ENCODE data around the gene TEAD4. TPM values are rescaled to one million over a fixed set of nuclear protein-coding genes. Genes with fewer than 3 reads are reported as not detected.

The TEAD4 gene
- total RNA-seq, 1 experiment from 2014 or later: 43.2 TPM

GRCh38 chr12:3036901-3037600 lies 77.9 kb downstream of the TEAD4 start:
- H3K4me1 ChIP-seq (ENCODE audit: control insufficient read depth in 1 of 2, insufficient read depth in 2 of 2, low read length in 2 of 2): peaks cover 0 to 4% of the 10 kb centered on the region in 2 experiments; a peak in 1 of 4 replicates
- no peak overlapping the region for H3K9ac ChIP-seq (ENCODE audit: low read length)
- peaks cover 4 to 19% of the 10 kb centered on the region in 2 experiments; a peak in 2 of 4 replicates for H3K36me3 ChIP-seq (ENCODE audit: control insufficient read depth in 1 of 2, insufficient read depth in 2 of 2, low read length in 2 of 2)
- ATAC-seq (no peak), DNase-seq (ENCODE audit: low read depth, low spot score) (no peak)
- no TSS peak for BruUV-seq (replicated peaks)
- H3K4me2 ChIP-seq (ENCODE audit: low read length): no peak overlapping the region
- RAD21 ChIA-PET (ENCODE audit: low non-redundant PET in 1 of 2, low total read pairs in 2 of 2, uncharacterized antibody in 2 of 2, unreplicated experiment in 2 of 2): no interaction called here
- H3K4me3 ChIP-seq (replicated peaks in 1 of 2; ENCODE audit: low read depth in 1 of 2, low read length in 2 of 2): no peak overlapping the region
- H3K9me2 ChIP-seq (ENCODE audit: insufficient read depth): no peaks in the 10 kb centered on the region
- intact Hi-C loops (cut with micrococcal nuclease): no loop called here
- H3K27ac ChIP-seq (ENCODE audit: low read depth, low read length): no peak overlapping the region
- H2AFZ ChIP-seq (ENCODE audit: low read depth, low read length, poor library complexity, severe bottlenecking): no peak overlapping the region
- no peaks in the 10 kb centered on the region for H3K9me3 ChIP-seq (ENCODE audit: control insufficient read depth in 1 of 2, insufficient read depth in 1 of 2, low read depth in 1 of 2, low read length in 2 of 2)
- CTCF ChIA-PET: no interaction called here
- H3K79me2 ChIP-seq (ENCODE audit: insufficient read depth, low read length): no peaks in the 10 kb centered on the region
- POLR2A ChIA-PET: no interaction called here
- TF ChIP-seq SP1 (IDR thresholded peaks at IDR 0.05; ENCODE audit: low read depth): no peak
- TF ChIP-seq EGR1 (IDR thresholded peaks at IDR 0.05; ENCODE audit: low read depth): no peak
- TF ChIP-seq ELF1 (IDR thresholded peaks at IDR 0.05; ENCODE audit: borderline replicate concordance, low read depth): no peak
- no peak for TF ChIP-seq SRF (IDR thresholded peaks at IDR 0.05; ENCODE audit: low read depth)
- no peak for TF ChIP-seq FOSL1 (IDR thresholded peaks at IDR 0.05; ENCODE audit: low read depth)
- H3K27me3 ChIP-seq (ENCODE audit: insufficient read depth, low read length): no peaks in the 10 kb centered on the region
- H4K20me1 ChIP-seq (ENCODE audit: insufficient read depth): no peaks in the 10 kb centered on the region

- no TSS peak for BruUV-seq (replicated peaks)
- no peaks in the 10 kb centered on the region for H3K9me2 ChIP-seq (ENCODE audit: insufficient read depth)
- no peak overlapping the region for H3K9ac ChIP-seq (ENCODE audit: low read length)
- ChIA-PET RAD21 (ENCODE audit: low non-redundant PET in 1 of 2, low total read pairs in 2 of 2, uncharacterized antibody in 2 of 2, unreplicated experiment in 2 of 2) (no interaction called here), POLR2A (no interaction called here), CTCF (no interaction called here)
- ATAC-seq (no peak), DNase-seq (ENCODE audit: low read depth, low spot score) (no peak)
- no peaks in the 10 kb centered on the region for H4K20me1 ChIP-seq (ENCODE audit: insufficient read depth)
- H3K27ac ChIP-seq (ENCODE audit: low read depth, low read length): no peak overlapping the region
- intact Hi-C loops (cut with micrococcal nuclease): no loop called here
- peaks cover 4 to 23% of the 10 kb centered on the region in 2 experiments; a peak in 2 of 4 replicates for H3K36me3 ChIP-seq (ENCODE audit: control insufficient read depth in 1 of 2, insufficient read depth in 2 of 2, low read length in 2 of 2)
- peaks cover 0 to 4% of the 10 kb centered on the region in 2 experiments; a peak in 1 of 4 replicates for H3K4me1 ChIP-seq (ENCODE audit: control insufficient read depth in 1 of 2, insufficient read depth in 2 of 2, low read length in 2 of 2)
- no peak overlapping the region for H3K4me2 ChIP-seq (ENCODE audit: low read length)
- H3K27me3 ChIP-seq (ENCODE audit: insufficient read depth, low read length): no peaks in the 10 kb centered on the region
- H2AFZ ChIP-seq (ENCODE audit: low read depth, low read length, poor library complexity, severe bottlenecking): no peak overlapping the region
- H3K79me2 ChIP-seq (ENCODE audit: insufficient read depth, low read length): no peaks in the 10 kb centered on the region
- H3K9me3 ChIP-seq (ENCODE audit: control insufficient read depth in 1 of 2, insufficient read depth in 1 of 2, low read depth in 1 of 2, low read length in 2 of 2): no peaks in the 10 kb centered on the region
- H3K4me3 ChIP-seq (replicated peaks in 1 of 2; ENCODE audit: low read depth in 1 of 2, low read length in 2 of 2): no peak overlapping the region
- TF ChIP-seq POLR2A (IDR thresholded peaks at IDR 0.05; ENCODE audit: borderline replicate concordance, extremely low read depth, insufficient read depth, insufficient read length) (no peak), FOSL1 (IDR thresholded peaks at IDR 0.05; ENCODE audit: low read depth) (no peak), ZBTB33 (IDR thresholded peaks at IDR 0.05; ENCODE audit: extremely low read depth, insufficient replicate concordance, low read length) (no peak), ELF1 (IDR thresholded peaks at IDR 0.05; ENCODE audit: borderline replicate concordance, low read depth) (no peak), SP1 (IDR thresholded peaks at IDR 0.05; ENCODE audit: low read depth) (no peak), ZNF274 (IDR thresholded peaks at IDR 0.05; ENCODE audit: low read depth, low read length) (no peak), CBX3 (IDR thresholded peaks at IDR 0.05; ENCODE audit: low read depth) (no peak), REST (IDR thresholded peaks at IDR 0.05; ENCODE audit: low read depth) (no peak), CTCF (IDR thresholded peaks at IDR 0.05 in 2 of 3, conservative IDR thresholded peaks at IDR 0.05 in 1 of 3; ENCODE audit: borderline replicate concordance in 1 of 3, insufficient read depth in 1 of 3, low read depth in 2 of 3, low read length in 2 of 3) (no peak), SRF (IDR thresholded peaks at IDR 0.05; ENCODE audit: low read depth) (no peak), JUND (IDR thresholded peaks at IDR 0.05) (no peak)
These were observed 79.0 kb downstream of the TEAD4 start for GRCh38 chr12:3038166-3038565.
